Endothelial cell of umbilical vein (primary cell): Measurements from ENCODE around the gene NEBL. TPM values are rescaled to one million over a fixed set of nuclear protein-coding genes. Genes with fewer than 3 reads are reported as not detected.

Source experiments
- BruUV-seq: library from RNA; stranded (reverse); fragments of 400-500 nt; replicated peaks from 2 replicates; lab custom pipeline; 2021; lab: Mats Ljungman, UMichigan
- CTCF ChIA-PET: fragments of 300-600, 350-600 bp; sonication (Branson Sonifier 250); formaldehyde crosslinking; loops from one replicate; lab custom pipeline; 2021; ENCODE audit warnings: antibody characterized with exemption, inconsistent platforms; lab: Charles Lee
- POLR2A ChIA-PET: fragments of 300-600, 350-600 bp; sonication (Branson Sonifier 250); formaldehyde crosslinking; loops from one replicate; lab custom pipeline; 2021; ENCODE audit warnings: antibody characterized with exemption, inconsistent platforms; lab: Charles Lee
- DNase-seq: peaks from one replicate; pipeline ENCODE4 v3.0.0-alpha.2; 2011; ENCODE audit warnings: low read depth, low spot score
- FAIRE-seq: peaks from 2 replicates; lab custom pipeline; 2011; peaks lifted over from hg19 to GRCh38; lab: Jason Lieb, UNC
- H2AFZ ChIP-seq: 2 replicates; pipeline ENCODE4 v1.6.0; 2012; ENCODE audit warnings: low read depth, low read length, control low read depth, inconsistent platforms
- H3K27ac ChIP-seq: 2 replicates; pipeline ENCODE4 v1.5.1; 2011; ENCODE audit warnings: low read depth, mild to moderate bottlenecking, control low read depth, low read length, moderate library complexity; ENCODE audit not compliant: insufficient read depth
- H3K27me3 ChIP-seq, 2 experiments: 2 replicates each; pipeline versions ENCODE4 v1.6.0 to v1.6.1; 2011; ENCODE audit warnings: low read length in 2 of 2, mixed read lengths in 1 of 2; ENCODE audit not compliant: control insufficient read depth in 2 of 2, insufficient read depth in 2 of 2
- H3K36me3 ChIP-seq, 2 experiments: 2 replicates in 1 of 2; 3 replicates in 1 of 2; pipeline ENCODE4 v1.5.1; 2011; ENCODE audit warnings: low read length in 2 of 2, mild to moderate bottlenecking in 1 of 2, moderate library complexity in 1 of 2; ENCODE audit not compliant: control insufficient read depth in 2 of 2, insufficient read depth in 2 of 2; ENCODE audit errors: extremely low read depth in 1 of 2
- H3K4me1 ChIP-seq: 3 replicates; pipeline ENCODE4 v1.5.1; 2011; ENCODE audit warnings: mild to moderate bottlenecking, low read length; ENCODE audit not compliant: control insufficient read depth, insufficient read depth; ENCODE audit errors: extremely low read depth
- H3K4me2 ChIP-seq: 2 replicates; pipeline ENCODE4 v1.6.1; 2011; ENCODE audit warnings: low read length, control low read depth, mixed read lengths; ENCODE audit not compliant: insufficient read depth
- H3K4me3 ChIP-seq, 3 experiments: fragments of 200-600 bp in 1 of 3; sonication (generic), shearing (Covaris generic) in 1 of 3; replicated peaks in 1 of 3; 2 replicates each; pipeline ENCODE4 v1.5.1; 2011 to 2016; ENCODE audit warnings: control low read depth in 3 of 3, low read length in 3 of 3, mild to moderate bottlenecking in 2 of 3, inconsistent platforms in 1 of 3, low read depth in 1 of 3, moderate library complexity in 1 of 3; ENCODE audit not compliant: insufficient read depth in 1 of 3
- H3K79me2 ChIP-seq: 2 replicates; pipeline ENCODE4 v1.6.0; 2012; ENCODE audit warnings: low read length, inconsistent platforms; ENCODE audit not compliant: control insufficient read depth, insufficient read depth
- H3K9ac ChIP-seq: replicated peaks from 2 replicates; pipeline ENCODE3; 2011; ENCODE audit warnings: low read length, control low read depth; ENCODE audit not compliant: insufficient read depth; ENCODE audit errors: extremely low read depth
- H3K9me1 ChIP-seq: replicated peaks from 3 replicates; pipeline ENCODE4 v1.6.0; 2011; ENCODE audit warnings: mild to moderate bottlenecking, low read length; ENCODE audit not compliant: control insufficient read depth, insufficient read depth; ENCODE audit errors: extremely low read depth
- H3K9me3 ChIP-seq: replicated peaks from 2 replicates; pipeline ENCODE4 v1.5.1; 2012; ENCODE audit warnings: low read length, inconsistent platforms; ENCODE audit not compliant: control insufficient read depth, insufficient read depth
- H4K20me1 ChIP-seq: replicated peaks from 2 replicates; pipeline ENCODE3; 2011; ENCODE audit warnings: mild to moderate bottlenecking, low read length; ENCODE audit not compliant: control insufficient read depth, insufficient read depth; ENCODE audit errors: extremely low read depth
- EZH2 ChIP-seq: IDR thresholded peaks from 2 replicates; pipeline ENCODE4 v1.6.1; 2012; ENCODE audit warnings: borderline replicate concordance, low read depth, mild to moderate bottlenecking, moderate library complexity, low read length, inconsistent platforms; ENCODE audit not compliant: severe bottlenecking
- FOS ChIP-seq: IDR thresholded peaks from 2 replicates; pipeline ENCODE4 v1.6.1; 2011; ENCODE audit warnings: mild to moderate bottlenecking, low read length, moderate library complexity, borderline replicate concordance; ENCODE audit not compliant: insufficient read depth
- GATA2 ChIP-seq: IDR thresholded peaks from 2 replicates; pipeline ENCODE4 v1.7.0; 2011; ENCODE audit warnings: low read depth, mild to moderate bottlenecking, moderate library complexity, mixed read lengths, low read length; ENCODE audit not compliant: insufficient read length, insufficient read depth
- JUN ChIP-seq: IDR thresholded peaks from 2 replicates; pipeline ENCODE4 v1.6.1; 2011; ENCODE audit warnings: borderline replicate concordance, low read depth; ENCODE audit not compliant: insufficient read length, insufficient read depth
- MAX ChIP-seq: IDR thresholded peaks from 2 replicates; pipeline ENCODE4 v1.6.1; 2011; ENCODE audit not compliant: insufficient read depth, insufficient read length
- MYC ChIP-seq: IDR thresholded peaks from one replicate; pipeline ENCODE4 v1.6.1; 2011; ENCODE audit warnings: mild to moderate bottlenecking, low read depth, low read length
- POLR2A ChIP-seq: IDR thresholded peaks from 2 replicates; pipeline ENCODE4 v1.6.1; 2012; ENCODE audit warnings: low read depth, mild to moderate bottlenecking, control low read depth, low read length
- POLR2AphosphoS5 ChIP-seq: IDR thresholded peaks from 2 replicates; pipeline ENCODE4 v1.6.1; 2012; ENCODE audit warnings: low read depth, mild to moderate bottlenecking, control low read depth, low read length, moderate library complexity; ENCODE audit not compliant: insufficient read depth
- dilution Hi-C: fragments of 300-500 bp; cut with MboI; formaldehyde crosslinking; loops from one replicate; pipeline ENCODE4 v1.15.0; 2019; ENCODE audit warnings: low sequenced_read_pairs; ENCODE audit not compliant: extremely low pct_ligation_motif_present
- intact Hi-C: fragments of 100-400 bp; cut with micrococcal nuclease; formaldehyde crosslinking; loops from one replicate; pipeline ENCODE4 v1.10.0; 2022
- polyA plus RNA-seq, 4 experiments: library from polyadenylated mRNA; depleted of rRNA in 3 of 4; stranded (reverse) in 3 of 4; unstranded in 1 of 4; fragments of >200 nt; gene quantifications; 2 replicates each; pipeline versions ENCODE4 v1.2.1 to v1.2.3, GENCODE V29; 2011 to 2012; ENCODE audit warnings: missing spikeins in 1 of 4
- total RNA-seq: library from RNA; stranded (reverse); gene quantifications from 2 replicates; pipeline ENCODE4 v1.2.3, GENCODE V29; 2021
- TF ChIP-seq, protein P1 (sequence below), 2 donors: IDR thresholded peaks; 1 replicate in 1 of 2; 2 replicates in 1 of 2; pipeline ENCODE4 v1.5.1; 2011; ENCODE audit warnings: low read length in 2 of 2, mild to moderate bottlenecking in 2 of 2, moderate library complexity in 2 of 2, control low read depth in 1 of 2, inconsistent platforms in 1 of 2, low read depth in 1 of 2; ENCODE audit not compliant: insufficient read depth in 1 of 2; ENCODE audit errors: extremely low read depth in 1 of 2

The NEBL gene
- total and polyA plus RNA-seq, 2 donors (not counting 3 experiments of a cell fraction or from before 2014, with no cell fraction given), result 0.17 to 0.66 TPM

GRCh38 chr10:20744821-20745220, 152.3 kb downstream of the NEBL start:
- no peak overlapping the region for H3K27ac ChIP-seq
- CTCF ChIA-PET, result no interaction called here
- intact Hi-C loops (no loop called here), dilution Hi-C loops (no loop called here)
- DNase-seq, result no peak
- BruUV-seq, result no TSS peak
- H3K4me1 ChIP-seq, result no peaks in the 10 kb centered on the region
- peaks cover 5% of the 10 kb centered on the region for H3K9me3 ChIP-seq
- no peak overlapping the region for H3K4me2 ChIP-seq
- no peaks in the 10 kb centered on the region for H3K79me2 ChIP-seq
- no peak for FAIRE-seq
- H2AFZ ChIP-seq, result no peak overlapping the region
- no peak overlapping the region for H3K9ac ChIP-seq
- H3K36me3 ChIP-seq, result no peaks in the 10 kb centered on the region
- POLR2A ChIA-PET, result no interaction called here
- no peaks in the 10 kb centered on the region for H4K20me1 ChIP-seq
- H3K9me1 ChIP-seq, result no peaks in the 10 kb centered on the region
- TF ChIP-seq POLR2AphosphoS5 (no peak), GATA2 (no peak), FOS (no peak), MAX (no peak), JUN (no peak), MYC (no peak)
- no peaks in the 10 kb centered on the region for H3K27me3 ChIP-seq
- H3K4me3 ChIP-seq, result no peak overlapping the region

GRCh38 chr10:20743942-20744341, 153.2 kb downstream of the NEBL start:
- CTCF ChIA-PET, result no interaction called here
- FAIRE-seq (no peak), DNase-seq (no peak)
- H3K4me1 ChIP-seq, result no peaks in the 10 kb centered on the region
- no peaks in the 10 kb centered on the region for H3K9me1 ChIP-seq
- no peak overlapping the region for H3K4me2 ChIP-seq
- no peak overlapping the region for H3K9ac ChIP-seq
- H3K79me2 ChIP-seq, result no peaks in the 10 kb centered on the region
- H3K27ac ChIP-seq, result no peak overlapping the region
- intact Hi-C loops (no loop called here), dilution Hi-C loops (no loop called here)
- H3K36me3 ChIP-seq, result no peaks in the 10 kb centered on the region
- H4K20me1 ChIP-seq, result no peaks in the 10 kb centered on the region
- H3K9me3 ChIP-seq, result peaks cover 5% of the 10 kb centered on the region
- TF ChIP-seq POLR2AphosphoS5, result no peak
- TF ChIP-seq FOS, result no peak
- TF ChIP-seq, protein P1, sequence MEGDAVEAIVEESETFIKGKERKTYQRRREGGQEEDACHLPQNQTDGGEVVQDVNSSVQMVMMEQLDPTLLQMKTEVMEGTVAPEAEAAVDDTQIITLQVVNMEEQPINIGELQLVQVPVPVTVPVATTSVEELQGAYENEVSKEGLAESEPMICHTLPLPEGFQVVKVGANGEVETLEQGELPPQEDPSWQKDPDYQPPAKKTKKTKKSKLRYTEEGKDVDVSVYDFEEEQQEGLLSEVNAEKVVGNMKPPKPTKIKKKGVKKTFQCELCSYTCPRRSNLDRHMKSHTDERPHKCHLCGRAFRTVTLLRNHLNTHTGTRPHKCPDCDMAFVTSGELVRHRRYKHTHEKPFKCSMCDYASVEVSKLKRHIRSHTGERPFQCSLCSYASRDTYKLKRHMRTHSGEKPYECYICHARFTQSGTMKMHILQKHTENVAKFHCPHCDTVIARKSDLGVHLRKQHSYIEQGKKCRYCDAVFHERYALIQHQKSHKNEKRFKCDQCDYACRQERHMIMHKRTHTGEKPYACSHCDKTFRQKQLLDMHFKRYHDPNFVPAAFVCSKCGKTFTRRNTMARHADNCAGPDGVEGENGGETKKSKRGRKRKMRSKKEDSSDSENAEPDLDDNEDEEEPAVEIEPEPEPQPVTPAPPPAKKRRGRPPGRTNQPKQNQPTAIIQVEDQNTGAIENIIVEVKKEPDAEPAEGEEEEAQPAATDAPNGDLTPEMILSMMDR (IDR thresholded peaks at IDR 0.05; ENCODE audit: extremely low read depth in 1 of 2, insufficient read depth in 1 of 2, low read depth in 1 of 2, low read length in 2 of 2), result no peak
- TF ChIP-seq GATA2, result no peak
- TF ChIP-seq JUN, result no peak
- TF ChIP-seq POLR2A, result no peak
- TF ChIP-seq MAX, result no peak
- no peak for TF ChIP-seq MYC
- TF ChIP-seq EZH2, result no peak
- no peaks in the 10 kb centered on the region for H3K27me3 ChIP-seq
- BruUV-seq, result no TSS peak
- POLR2A ChIA-PET, result no interaction called here
- H3K4me3 ChIP-seq, result no peak overlapping the region
- H2AFZ ChIP-seq, result no peak overlapping the region
